Left ventricle myocardium inferior (tissue), 1 donor: ENCODE data around the gene ARHGAP1. TPM values are rescaled to one million over a fixed set of nuclear protein-coding genes. Genes with fewer than 3 reads are reported as not detected.

Experiments
- DNase-seq: peaks from one replicate; pipeline ENCODE4 v3.0.0-alpha.2; 2020
- H3K27ac ChIP-seq: fragments of 200-600 bp; replicated peaks from 2 replicates; pipeline ENCODE4 v1.8.0; 2021
- H3K27me3 ChIP-seq: fragments of 200-600 bp; 2 replicates; pipeline ENCODE4 v1.8.0; 2021; ENCODE audit warnings: low read depth
- H3K36me3 ChIP-seq: fragments of 200-600 bp; 2 replicates; pipeline ENCODE4 v1.8.0; 2021
- H3K4me1 ChIP-seq: fragments of 200-600 bp; 2 replicates; pipeline ENCODE4 v1.8.0; 2021
- H3K4me3 ChIP-seq: fragments of 200-600 bp; 2 replicates; pipeline ENCODE4 v1.8.0; 2021; ENCODE audit warnings: mild to moderate bottlenecking, moderate library complexity
- H3K9me3 ChIP-seq: fragments of 200-600 bp; replicated peaks from 2 replicates; pipeline ENCODE4 v1.8.0; 2021
- intact Hi-C: fragments of 100-400 bp; cut with micrococcal nuclease; formaldehyde crosslinking; loops from one replicate; pipeline ENCODE4 v1.11.0; 2022
- total RNA-seq: library from RNA; stranded (reverse); fragmentation: NEBNext Ultra II Directional; extraction: Animal tissue kit (Norgen Biotek cat#: 25700); gene quantifications from one replicate; pipeline ENCODE4 v1.2.1, GENCODE V29; 2021
- TF ChIP-seq, protein P1 (sequence below): fragments of 200-600 bp; IDR thresholded peaks from 2 replicates; pipeline ENCODE4 v1.8.0; 2021; ENCODE audit warnings: antibody characterized with exemption, mild to moderate bottlenecking, borderline replicate concordance
- donor health status: DM: no; HTN: yes; CAD: no; lungs with severe emphysema.

The ARHGAP1 gene
- total RNA-seq, 1 donor from 2014 or later = 101 TPM

DNA sequence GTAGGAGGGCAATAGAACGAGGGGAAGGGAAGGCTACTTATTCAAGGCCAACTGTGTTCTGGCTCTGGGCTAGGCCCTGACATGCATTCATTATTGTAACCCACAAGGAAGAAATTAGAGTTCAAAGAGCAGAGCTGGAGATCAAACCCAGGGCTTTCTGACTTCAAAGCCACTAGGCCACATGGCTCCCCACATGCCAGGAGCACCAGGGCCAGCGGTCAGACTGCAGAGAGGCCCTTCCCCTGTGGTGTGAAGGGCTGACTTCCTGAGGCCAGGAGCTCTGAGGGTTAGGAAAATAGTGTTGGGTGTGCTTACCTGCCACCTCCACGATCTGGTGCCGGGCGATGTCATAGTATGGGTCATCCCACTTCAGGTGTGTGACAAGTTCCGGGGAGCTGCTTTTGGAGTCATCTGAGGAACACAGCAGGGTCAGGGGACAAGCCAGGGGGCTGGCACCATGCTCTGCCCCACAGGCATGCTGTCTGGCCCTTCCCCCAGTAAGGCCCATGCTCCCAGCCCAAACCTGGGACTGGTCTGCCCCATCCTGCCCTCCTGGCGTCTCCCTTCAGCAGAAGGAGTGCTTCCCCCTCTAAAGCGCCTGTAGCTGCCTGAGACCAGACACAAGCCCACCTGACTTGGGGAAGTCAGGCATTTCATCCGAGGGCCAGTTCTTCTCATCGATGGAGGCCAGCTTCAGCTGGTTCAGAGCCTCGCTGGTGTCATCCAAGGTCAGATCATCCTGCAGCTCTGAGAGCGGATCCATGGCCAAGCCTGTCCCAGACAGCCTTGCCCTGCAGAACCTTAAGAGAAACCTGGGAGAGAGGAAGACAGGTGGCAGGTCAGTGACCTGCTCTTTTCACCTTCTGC is 4.8 kb downstream of the ARHGAP1 start:
- intact Hi-C loops = no loop called here
- H3K4me1 ChIP-seq = peaks cover 72% of the 10 kb centered on the region
- H3K27ac ChIP-seq = peak overlapping the region; percentile 96
- H3K36me3 ChIP-seq = peaks cover 49% of the 10 kb centered on the region
- peak overlapping the region; percentile 14 for H3K4me3 ChIP-seq
- no peaks in the 10 kb centered on the region for H3K9me3 ChIP-seq
- DNase-seq = no peak
- no peaks in the 10 kb centered on the region for H3K27me3 ChIP-seq
- TF ChIP-seq, protein P1, sequence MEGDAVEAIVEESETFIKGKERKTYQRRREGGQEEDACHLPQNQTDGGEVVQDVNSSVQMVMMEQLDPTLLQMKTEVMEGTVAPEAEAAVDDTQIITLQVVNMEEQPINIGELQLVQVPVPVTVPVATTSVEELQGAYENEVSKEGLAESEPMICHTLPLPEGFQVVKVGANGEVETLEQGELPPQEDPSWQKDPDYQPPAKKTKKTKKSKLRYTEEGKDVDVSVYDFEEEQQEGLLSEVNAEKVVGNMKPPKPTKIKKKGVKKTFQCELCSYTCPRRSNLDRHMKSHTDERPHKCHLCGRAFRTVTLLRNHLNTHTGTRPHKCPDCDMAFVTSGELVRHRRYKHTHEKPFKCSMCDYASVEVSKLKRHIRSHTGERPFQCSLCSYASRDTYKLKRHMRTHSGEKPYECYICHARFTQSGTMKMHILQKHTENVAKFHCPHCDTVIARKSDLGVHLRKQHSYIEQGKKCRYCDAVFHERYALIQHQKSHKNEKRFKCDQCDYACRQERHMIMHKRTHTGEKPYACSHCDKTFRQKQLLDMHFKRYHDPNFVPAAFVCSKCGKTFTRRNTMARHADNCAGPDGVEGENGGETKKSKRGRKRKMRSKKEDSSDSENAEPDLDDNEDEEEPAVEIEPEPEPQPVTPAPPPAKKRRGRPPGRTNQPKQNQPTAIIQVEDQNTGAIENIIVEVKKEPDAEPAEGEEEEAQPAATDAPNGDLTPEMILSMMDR = no peak

DNA sequence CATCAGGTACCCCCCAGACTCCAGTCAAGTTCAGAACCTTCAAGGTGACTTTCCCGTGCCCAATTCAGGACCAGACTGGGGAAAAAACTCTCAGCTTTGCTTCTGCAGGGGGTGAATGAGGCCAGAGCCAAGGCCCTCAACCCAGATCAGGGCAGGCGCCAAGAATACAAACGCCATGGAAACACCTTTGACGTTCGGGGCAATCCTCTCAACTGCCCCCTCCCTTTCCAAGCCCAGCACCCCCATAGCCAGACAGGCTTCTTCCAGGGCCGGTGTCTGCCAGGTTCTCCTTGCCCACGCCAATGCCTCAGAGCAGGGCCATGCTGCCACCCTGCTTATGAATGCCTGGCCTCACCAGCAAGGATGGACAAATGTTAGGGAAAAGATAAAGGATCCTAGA is 5.8 kb downstream of the ARHGAP1 start:
- no peak for DNase-seq
- intact Hi-C loops = no loop called here
- no peaks in the 10 kb centered on the region for H3K9me3 ChIP-seq
- peak overlapping the region; percentile 96 for H3K27ac ChIP-seq
- peaks cover 59% of the 10 kb centered on the region for H3K36me3 ChIP-seq
- H3K4me1 ChIP-seq = peaks cover 65% of the 10 kb centered on the region
- TF ChIP-seq, protein P1 = no peak
- H3K4me3 ChIP-seq = no peak overlapping the region
- H3K27me3 ChIP-seq = no peaks in the 10 kb centered on the region

DNA sequence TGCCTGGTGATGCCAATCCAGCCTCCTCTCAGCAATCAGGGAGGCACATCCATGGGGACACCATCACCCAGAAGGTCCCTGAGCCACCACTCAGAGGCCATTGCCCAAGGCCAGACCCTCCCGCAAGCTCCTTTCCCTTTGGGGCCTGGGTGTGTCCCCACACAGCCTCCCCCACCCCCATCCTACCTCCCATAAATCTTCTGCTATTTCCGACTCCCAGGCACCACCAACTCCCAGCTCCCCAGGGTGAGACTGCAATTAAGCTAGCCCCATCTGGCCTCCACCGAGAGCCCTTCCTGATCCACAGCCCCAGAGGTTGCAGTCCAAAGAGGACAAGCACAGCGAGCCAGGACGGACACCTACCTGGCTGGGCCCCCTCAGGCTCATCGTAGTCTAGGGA is 6.3 kb downstream of the ARHGAP1 start:
- intact Hi-C loops = no loop called here
- H3K9me3 ChIP-seq = no peaks in the 10 kb centered on the region
- H3K27me3 ChIP-seq = no peaks in the 10 kb centered on the region
- peak overlapping the region; percentile 2 for H3K4me3 ChIP-seq
- H3K36me3 ChIP-seq = peaks cover 61% of the 10 kb centered on the region
- no peak for DNase-seq
- H3K27ac ChIP-seq = peak overlapping the region; percentile 96
- TF ChIP-seq, protein P1 = no peak
- peaks cover 59% of the 10 kb centered on the region for H3K4me1 ChIP-seq

DNA sequence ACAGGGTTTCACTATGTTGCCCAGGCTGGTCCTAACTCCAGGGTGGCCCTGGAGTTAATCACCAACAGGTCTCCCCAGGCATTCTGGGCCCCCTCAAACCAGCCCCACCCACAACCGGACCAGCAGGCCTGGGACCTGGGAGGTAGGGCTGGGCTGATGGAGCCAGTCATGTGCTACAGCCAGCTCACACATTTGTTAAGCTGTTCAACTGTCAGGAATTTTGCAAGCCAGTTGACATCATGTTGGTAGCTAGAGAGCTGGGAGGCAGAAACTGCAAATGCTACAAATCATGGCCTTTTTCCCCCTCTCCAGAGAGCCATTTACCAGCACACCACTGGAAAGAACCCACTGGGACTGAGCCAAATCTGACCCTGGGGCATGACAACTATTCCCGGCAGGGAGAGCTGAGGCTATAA is 6.8 kb downstream of the ARHGAP1 start:
- Histone ChIP-seq H3K27ac (peak overlapping the region; percentile 96), H3K9me3 (no peaks in the 10 kb centered on the region), H3K27me3 (no peaks in the 10 kb centered on the region), H3K4me1 (peaks cover 55% of the 10 kb centered on the region), H3K36me3 (peaks cover 63% of the 10 kb centered on the region), H3K4me3 (no peak overlapping the region)
- TF ChIP-seq, protein P1 = no peak
- intact Hi-C loops = no loop called here
- DNase-seq = no peak

DNA sequence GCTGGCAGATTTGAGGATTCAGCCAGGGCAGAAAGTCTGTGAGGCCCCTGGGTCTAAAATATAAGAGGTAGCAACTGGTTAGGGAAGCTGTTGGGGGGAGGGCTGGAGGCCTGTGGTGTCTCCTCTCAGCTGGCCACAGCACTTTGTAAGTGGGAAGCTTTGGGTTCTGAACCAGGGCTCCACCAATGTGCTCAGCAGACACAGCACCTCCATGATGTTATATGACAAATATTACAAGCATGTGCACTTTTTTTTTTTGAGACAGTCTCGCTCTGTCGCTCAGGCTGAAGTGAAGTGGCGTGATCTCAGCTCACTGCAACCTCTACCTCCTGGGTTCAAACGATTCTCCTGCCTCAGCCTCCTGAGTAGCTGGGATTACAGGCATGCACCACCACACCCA is 8.0 kb downstream of the ARHGAP1 start:
- Histone ChIP-seq H3K27me3 (no peaks in the 10 kb centered on the region), H3K36me3 (peaks cover 73% of the 10 kb centered on the region), H3K9me3 (no peaks in the 10 kb centered on the region), H3K27ac (no peak overlapping the region), H3K4me1 (peaks cover 53% of the 10 kb centered on the region), H3K4me3 (no peak overlapping the region)
- TF ChIP-seq, protein P1 = no peak
- no peak for DNase-seq
- intact Hi-C loops = no loop called here
